Measurements from ENCODE around the gene AIF1L.
A peak's percentile ranks its signal among the peaks of the same experiment; 100 is the strongest.

AIF1L gene

GRCh38 chr9:131096269-131097125 is at the start of gene AIF1L:
Gene AIF1L (plus strand): TSS chr9:131096531. CDS start chr9:131096630, 99 bp downstream.
- no peak for DNase-seq (ENCODE audit: low read depth in 2 of 2)

GRCh38 chr9:131046581-131047202 is 49.6 kb upstream of the AIF1L start:
- peak; percentile 14 to 23 for DNase-seq (ENCODE audit: low read depth in 2 of 2)

- DNase-seq (ENCODE audit: low read depth in 2 of 2) = no peak
Measured at GRCh38 chr9:131048332-131048731, 48.0 kb upstream of the AIF1L start.

- DNase-seq (ENCODE audit: low read depth in 2 of 2) = no peak
Measured at GRCh38 chr9:131048820-131049219, 47.5 kb upstream of the AIF1L start.

- DNase-seq (ENCODE audit: low read depth in 2 of 2) = no peak
Measured at GRCh38 chr9:131049829-131050715, 46.3 kb upstream of the AIF1L start.

- no peak for DNase-seq (ENCODE audit: low read depth in 2 of 2)
Measured at GRCh38 chr9:131050831-131051230, 45.5 kb upstream of the AIF1L start.

GRCh38 chr9:131051592-131052517 is 44.5 kb upstream of the AIF1L start:
- no peak for DNase-seq (ENCODE audit: low read depth in 2 of 2)

GRCh38 chr9:131053896-131054295 is 42.4 kb upstream of the AIF1L start:
- DNase-seq (ENCODE audit: low read depth in 2 of 2) = no peak

GRCh38 chr9:131056781-131057506 is 39.4 kb upstream of the AIF1L start:
- no peak for DNase-seq (ENCODE audit: low read depth in 2 of 2)

GRCh38 chr9:131060900-131061630 is 35.3 kb upstream of the AIF1L start:
- DNase-seq (ENCODE audit: low read depth in 2 of 2) = no peak

GRCh38 chr9:131062969-131063368 is 33.4 kb upstream of the AIF1L start:
- no peak for DNase-seq (ENCODE audit: low read depth in 2 of 2)

GRCh38 chr9:131065599-131065998 is 30.7 kb upstream of the AIF1L start:
- DNase-seq (ENCODE audit: low read depth in 2 of 2) = no peak

- DNase-seq (ENCODE audit: low read depth in 2 of 2) = no peak
Measured at GRCh38 chr9:131067625-131068024, 28.7 kb upstream of the AIF1L start.

GRCh38 chr9:131068076-131068816 is 28.1 kb upstream of the AIF1L start:
- DNase-seq (ENCODE audit: low read depth in 2 of 2) = no peak

- no peak for DNase-seq (ENCODE audit: low read depth in 2 of 2)
Measured at GRCh38 chr9:131069699-131070098, 26.6 kb upstream of the AIF1L start.

- DNase-seq (ENCODE audit: low read depth in 2 of 2) = no peak
Measured at GRCh38 chr9:131072107-131072870, 24.0 kb upstream of the AIF1L start.

- DNase-seq (ENCODE audit: low read depth in 2 of 2) = no peak
Measured at GRCh38 chr9:131072871-131073237, 23.5 kb upstream of the AIF1L start.

All from fibroblast of skin of left quadriceps (primary cell).